Measurements from ENCODE around the gene MMP20. TPM values are rescaled to one million over a fixed set of nuclear protein-coding genes. Genes with fewer than 3 reads are reported as not detected.
"Not testable (repeated sequence)": the region's sequence is repeated elsewhere in the genome, so short reads cannot be mapped to it uniquely, and the experiment has no call there.

Gene MMP20
- polyA plus RNA-seq, 1 experiment = not detected

- TF ChIP-seq, protein P1, sequence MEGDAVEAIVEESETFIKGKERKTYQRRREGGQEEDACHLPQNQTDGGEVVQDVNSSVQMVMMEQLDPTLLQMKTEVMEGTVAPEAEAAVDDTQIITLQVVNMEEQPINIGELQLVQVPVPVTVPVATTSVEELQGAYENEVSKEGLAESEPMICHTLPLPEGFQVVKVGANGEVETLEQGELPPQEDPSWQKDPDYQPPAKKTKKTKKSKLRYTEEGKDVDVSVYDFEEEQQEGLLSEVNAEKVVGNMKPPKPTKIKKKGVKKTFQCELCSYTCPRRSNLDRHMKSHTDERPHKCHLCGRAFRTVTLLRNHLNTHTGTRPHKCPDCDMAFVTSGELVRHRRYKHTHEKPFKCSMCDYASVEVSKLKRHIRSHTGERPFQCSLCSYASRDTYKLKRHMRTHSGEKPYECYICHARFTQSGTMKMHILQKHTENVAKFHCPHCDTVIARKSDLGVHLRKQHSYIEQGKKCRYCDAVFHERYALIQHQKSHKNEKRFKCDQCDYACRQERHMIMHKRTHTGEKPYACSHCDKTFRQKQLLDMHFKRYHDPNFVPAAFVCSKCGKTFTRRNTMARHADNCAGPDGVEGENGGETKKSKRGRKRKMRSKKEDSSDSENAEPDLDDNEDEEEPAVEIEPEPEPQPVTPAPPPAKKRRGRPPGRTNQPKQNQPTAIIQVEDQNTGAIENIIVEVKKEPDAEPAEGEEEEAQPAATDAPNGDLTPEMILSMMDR (IDR thresholded peaks at IDR 0.05; ENCODE audit: low read depth, low read length) = no peak
- POLR2A ChIA-PET = no interaction called here
- no peak for DNase-seq (ENCODE audit: low read depth, low spot score)
- Histone ChIP-seq H3K4me3 (ENCODE audit: low read depth, low read length) (no peak overlapping the region), H3K27me3 (ENCODE audit: control insufficient read depth, insufficient read depth, low read length) (no peaks in the 10 kb centered on the region), H3K27ac (ENCODE audit: low read depth, low read length) (no peak overlapping the region), H3K9me3 (ENCODE audit: control insufficient read depth, insufficient read depth, low read length) (no peaks in the 10 kb centered on the region)
- CTCF ChIA-PET = no interaction called here
Measured at GRCh38 chr11:102637731-102638130, 12.6 kb upstream of the MMP20 start.

DNA sequence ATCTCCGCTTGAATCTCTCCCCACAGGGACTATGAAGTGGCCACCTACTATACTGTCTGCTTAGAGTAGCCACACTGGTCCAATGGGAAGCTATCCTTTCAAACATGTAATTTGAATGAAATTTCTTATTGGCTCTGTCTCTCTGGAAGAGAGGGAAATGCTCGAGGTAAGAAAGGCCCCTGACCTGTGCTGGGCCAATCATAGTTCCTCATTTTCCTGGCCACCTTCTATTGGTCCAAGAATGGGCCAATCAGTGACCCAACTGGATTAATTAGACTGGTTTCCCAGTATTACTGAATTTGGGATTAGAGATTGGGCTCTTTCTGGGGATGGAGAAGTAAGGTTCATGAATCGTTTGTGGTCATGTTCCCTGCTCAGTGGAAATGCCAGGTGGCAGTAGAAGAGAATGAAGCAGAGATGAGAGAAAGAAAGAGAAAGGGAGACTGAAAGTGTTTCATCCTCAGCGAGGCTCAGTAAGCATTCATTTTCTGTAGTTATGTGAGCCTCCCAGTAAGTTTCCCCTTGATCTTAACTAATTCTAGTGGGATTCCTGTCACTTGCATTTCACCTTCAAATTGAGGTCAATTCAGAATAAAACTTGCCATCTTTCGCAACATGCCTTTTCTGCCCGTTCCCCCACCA, 8.4 kb upstream of the MMP20 start:
- Histone ChIP-seq H3K4me3 (ENCODE audit: low read depth, low read length) (no peak overlapping the region), H3K27ac (ENCODE audit: low read depth, low read length) (no peak overlapping the region), H3K27me3 (ENCODE audit: control insufficient read depth, insufficient read depth, low read length) (no peaks in the 10 kb centered on the region), H3K9me3 (ENCODE audit: control insufficient read depth, insufficient read depth, low read length) (no peaks in the 10 kb centered on the region)
- CTCF ChIA-PET = no interaction called here
- POLR2A ChIA-PET = no interaction called here
- TF ChIP-seq, protein P1 (IDR thresholded peaks at IDR 0.05; ENCODE audit: low read depth, low read length) = no peak
- no peak for DNase-seq (ENCODE audit: low read depth, low spot score)

GRCh38 chr11:102632026-102632425, 6.9 kb upstream of the MMP20 start:
- no peak overlapping the region for H3K27ac ChIP-seq (ENCODE audit: low read depth, low read length)
- ChIA-PET CTCF (interaction anchor here (0.6 kb wide), 1 partner anchor 625 kb away, joined by 3 read pairs; no protein-coding TSS in a partner anchor), POLR2A (no interaction called here)
- TF ChIP-seq, protein P1 (IDR thresholded peaks at IDR 0.05; ENCODE audit: low read depth, low read length) = no peak
- no peaks in the 10 kb centered on the region for H3K27me3 ChIP-seq (ENCODE audit: control insufficient read depth, insufficient read depth, low read length)
- DNase-seq (ENCODE audit: low read depth, low spot score) = no peak
- no peak overlapping the region for H3K4me3 ChIP-seq (ENCODE audit: low read depth, low read length)
- no peaks in the 10 kb centered on the region for H3K9me3 ChIP-seq (ENCODE audit: control insufficient read depth, insufficient read depth, low read length)

DNA sequence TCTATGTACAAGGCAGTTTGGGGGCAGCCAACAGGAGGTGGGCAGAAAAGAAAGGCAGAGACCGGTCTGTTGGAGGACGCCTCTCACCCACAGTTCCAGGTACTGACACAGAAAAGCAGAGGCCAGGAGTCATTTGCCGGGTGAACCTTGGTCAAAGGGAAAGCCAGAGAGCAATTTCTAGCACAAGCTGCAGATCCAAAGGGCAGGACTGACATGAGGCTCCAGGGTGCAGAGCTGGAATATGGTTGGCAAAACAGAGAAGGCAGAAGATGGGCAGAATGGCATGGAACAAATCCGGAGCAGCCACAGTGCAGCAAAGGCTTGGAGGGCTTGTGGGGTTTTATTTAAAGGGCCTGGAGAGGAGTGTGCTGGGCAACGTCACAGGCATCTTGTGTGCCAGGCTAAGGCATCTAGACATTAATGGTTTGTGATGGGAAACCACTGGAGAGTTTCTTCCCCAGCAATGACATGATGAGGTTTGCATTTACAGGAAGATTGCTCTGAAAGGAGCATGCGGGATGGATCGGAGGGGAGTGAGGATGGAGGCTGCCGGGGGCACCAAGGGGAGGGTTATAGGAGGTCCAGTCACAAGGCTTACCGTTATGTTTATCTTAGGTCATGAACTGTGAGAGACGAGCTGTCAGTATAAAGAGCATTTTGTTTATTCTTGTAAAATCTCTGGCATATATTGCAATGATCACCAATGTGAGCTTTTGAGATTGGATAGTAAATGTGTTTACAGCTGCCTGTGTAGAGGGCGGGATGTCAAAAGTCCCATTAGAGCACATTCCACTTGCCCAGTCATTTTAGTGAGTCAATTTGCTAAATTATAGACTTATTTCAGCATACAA, 5.7 kb upstream of the MMP20 start:
- no peak overlapping the region for H3K27ac ChIP-seq (ENCODE audit: low read depth, low read length)
- H3K27me3 ChIP-seq (ENCODE audit: control insufficient read depth, insufficient read depth, low read length) = no peaks in the 10 kb centered on the region
- CTCF ChIA-PET = interaction anchor here (0.7 to 1.0 kb wide), 3 partner anchors 135 to 289 kb away, joined by 3 read pairs; no protein-coding TSS in a partner anchor
- no peak overlapping the region for H3K4me3 ChIP-seq (ENCODE audit: low read depth, low read length)
- TF ChIP-seq, protein P1 (IDR thresholded peaks at IDR 0.05; ENCODE audit: low read depth, low read length) = no peak
- DNase-seq (ENCODE audit: low read depth, low spot score) = no peak
- H3K9me3 ChIP-seq (ENCODE audit: control insufficient read depth, insufficient read depth, low read length) = no peaks in the 10 kb centered on the region
- POLR2A ChIA-PET = no interaction called here

DNA sequence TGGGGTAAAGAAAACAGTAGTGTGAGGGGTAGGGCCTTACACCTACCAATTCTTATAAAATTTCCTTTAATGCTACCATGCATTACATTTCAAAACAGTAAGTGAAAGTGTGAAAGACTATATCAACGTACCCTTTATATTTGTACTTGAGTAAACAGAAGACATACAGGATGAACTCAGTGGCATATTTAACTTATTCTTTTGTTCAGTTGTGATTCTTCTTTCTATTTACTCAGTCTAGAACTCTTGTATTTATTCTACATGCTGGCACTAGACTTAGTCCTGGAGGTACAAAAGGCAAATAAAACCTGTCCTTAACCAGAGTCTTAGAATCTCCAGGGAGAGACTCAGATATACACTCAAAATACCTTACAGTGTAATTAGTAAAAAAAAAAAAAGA, 4.8 kb upstream of the MMP20 start:
- H3K9me3 ChIP-seq (ENCODE audit: control insufficient read depth, insufficient read depth, low read length); POLR2A ChIA-PET; H3K4me3 ChIP-seq (ENCODE audit: low read depth, low read length); DNase-seq (ENCODE audit: low read depth, low spot score); CTCF ChIA-PET; H3K27me3 ChIP-seq (ENCODE audit: control insufficient read depth, insufficient read depth, low read length); H3K27ac ChIP-seq (ENCODE audit: low read depth, low read length): not testable (repeated sequence)
